NCI-H524 (cell line): ENCODE measurements around the gene SNORC.
"Not testable (repeated sequence)": the region's sequence is repeated elsewhere in the genome, so short reads cannot be mapped to it uniquely, and the experiment has no call there.

ENCODE experiments used
- DNase-seq, 2 experiments: peaks; one replicate each; lab custom pipeline; 2025; lab: John Stamatoyannopoulos, UW

The SNORC gene

DNA sequence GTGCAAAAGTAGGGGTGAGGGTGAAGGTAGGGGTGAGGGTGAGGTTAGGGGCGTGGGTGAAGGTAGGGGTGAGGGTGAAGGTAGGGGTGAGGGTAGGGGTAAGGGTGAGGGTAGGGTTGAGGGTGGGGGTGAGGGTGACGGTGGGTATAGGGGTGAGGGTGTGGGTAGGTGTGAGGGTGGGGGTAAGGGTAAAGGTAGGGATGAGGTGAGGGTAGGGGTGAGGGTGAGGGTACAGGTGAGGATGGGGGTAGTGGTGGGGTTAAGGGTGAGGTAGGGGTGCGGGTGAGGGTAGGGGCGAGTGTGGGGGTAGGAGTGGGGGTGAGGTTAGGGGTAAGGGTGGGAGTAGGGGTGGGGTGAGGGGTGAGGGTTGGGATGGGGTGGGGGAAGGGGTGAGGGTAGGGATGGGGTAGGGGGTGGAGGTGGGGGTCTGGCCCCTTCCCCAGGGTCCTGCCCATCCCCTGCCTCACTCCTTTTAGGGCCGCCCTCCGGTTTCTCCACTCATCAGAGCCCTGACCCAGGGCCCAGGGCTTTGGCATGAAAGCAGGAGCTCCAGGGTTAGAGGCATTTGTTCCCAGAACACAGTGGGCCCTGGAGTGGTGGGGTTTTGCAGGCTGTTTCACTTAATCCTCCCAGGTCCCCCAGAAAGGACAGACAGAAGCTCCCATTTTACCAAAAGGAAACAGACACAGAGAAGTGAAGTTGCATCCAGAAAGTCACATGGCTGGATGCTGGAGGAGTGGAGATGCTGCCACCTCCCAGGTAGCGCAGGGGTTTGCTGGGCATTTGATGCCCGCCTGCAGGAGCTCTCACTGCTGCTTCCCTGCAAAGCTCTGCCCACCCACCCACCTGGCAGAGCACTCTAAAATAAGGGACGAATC, 26.9 kb downstream of the SNORC start:
- DNase-seq: no peak

DNA sequence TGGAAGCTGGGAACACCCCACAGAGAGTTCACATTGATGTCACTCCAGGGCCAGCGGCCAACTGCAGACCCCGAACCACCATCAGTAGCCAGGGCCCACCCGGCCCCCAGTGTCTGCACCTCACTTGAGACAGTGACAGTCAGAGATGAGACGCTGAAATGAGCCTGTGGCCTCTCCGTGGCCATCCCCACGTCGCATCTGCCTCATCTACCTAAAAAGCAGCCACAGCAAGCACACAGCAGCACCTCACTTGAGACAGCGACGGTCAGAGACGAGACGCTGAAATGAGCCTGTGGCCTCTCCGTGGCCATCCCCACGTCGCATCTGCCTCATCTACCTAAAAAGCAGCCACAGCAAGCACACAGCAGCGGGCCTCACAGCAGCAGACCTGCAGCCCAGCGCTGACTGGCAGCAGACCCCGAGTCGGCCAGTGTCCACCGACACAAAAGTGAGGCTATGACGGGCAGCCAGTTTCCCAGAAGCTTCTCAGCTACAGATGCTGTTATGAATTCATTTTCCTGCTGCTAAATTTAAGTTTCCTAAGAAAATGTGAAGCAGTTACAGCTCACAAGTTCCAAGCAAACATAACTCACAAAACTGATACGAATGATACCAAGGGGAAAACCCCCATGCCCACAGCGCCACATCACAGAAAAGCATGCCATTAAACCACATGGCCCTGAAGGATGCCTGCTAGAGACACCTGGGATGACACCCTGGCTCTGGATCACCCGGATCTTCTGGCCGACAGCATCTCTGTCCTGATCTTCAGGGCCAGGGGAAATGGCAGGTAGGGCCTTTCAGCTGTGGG, 27.7 kb downstream of the SNORC start:
- no peak for DNase-seq

DNA sequence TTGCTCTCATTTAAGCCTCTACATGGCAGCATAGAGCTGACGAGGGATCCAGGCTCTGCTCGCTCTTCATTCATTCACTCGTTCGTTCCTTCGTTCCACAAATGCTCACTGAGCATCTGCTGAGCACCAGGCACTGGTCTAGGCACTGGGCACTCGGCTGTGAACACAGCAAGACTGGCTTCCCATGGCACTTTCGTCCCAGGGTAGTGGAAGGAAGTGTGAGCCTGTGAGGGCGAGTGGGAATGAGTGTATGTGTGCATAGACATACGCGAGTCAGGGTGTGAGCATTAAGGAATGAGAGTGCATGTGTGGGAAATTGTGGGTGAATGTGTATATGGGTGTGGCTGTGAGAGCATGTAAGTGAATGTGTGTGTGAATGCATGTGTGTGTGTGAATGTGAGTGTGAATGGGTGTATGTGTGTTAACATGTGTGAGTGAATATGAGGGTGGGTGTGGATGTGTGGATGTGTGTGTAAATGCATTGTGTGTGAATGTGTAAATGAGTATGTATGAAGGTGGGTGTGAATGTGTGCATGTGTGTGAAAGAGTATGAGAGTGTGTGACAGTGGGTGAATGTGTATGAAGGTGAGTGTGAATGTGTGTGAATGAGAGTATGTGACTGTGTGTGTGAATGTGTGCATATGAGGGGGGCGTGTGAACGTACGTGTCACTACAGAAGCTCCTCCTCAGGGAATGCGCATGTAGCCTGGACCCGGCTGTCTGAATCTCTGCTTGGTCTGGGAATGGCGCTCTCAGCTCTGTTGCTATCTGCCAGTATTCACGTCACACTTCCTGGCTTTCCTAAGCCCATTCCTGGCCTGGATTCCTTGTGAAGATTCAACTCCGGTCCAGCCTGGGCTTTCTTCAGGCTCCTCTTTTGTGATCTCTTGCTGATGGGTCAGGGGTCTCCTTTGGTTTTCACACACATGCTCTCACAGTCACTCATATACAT, 28.8 kb downstream of the SNORC start:
- DNase-seq: no peak

DNA sequence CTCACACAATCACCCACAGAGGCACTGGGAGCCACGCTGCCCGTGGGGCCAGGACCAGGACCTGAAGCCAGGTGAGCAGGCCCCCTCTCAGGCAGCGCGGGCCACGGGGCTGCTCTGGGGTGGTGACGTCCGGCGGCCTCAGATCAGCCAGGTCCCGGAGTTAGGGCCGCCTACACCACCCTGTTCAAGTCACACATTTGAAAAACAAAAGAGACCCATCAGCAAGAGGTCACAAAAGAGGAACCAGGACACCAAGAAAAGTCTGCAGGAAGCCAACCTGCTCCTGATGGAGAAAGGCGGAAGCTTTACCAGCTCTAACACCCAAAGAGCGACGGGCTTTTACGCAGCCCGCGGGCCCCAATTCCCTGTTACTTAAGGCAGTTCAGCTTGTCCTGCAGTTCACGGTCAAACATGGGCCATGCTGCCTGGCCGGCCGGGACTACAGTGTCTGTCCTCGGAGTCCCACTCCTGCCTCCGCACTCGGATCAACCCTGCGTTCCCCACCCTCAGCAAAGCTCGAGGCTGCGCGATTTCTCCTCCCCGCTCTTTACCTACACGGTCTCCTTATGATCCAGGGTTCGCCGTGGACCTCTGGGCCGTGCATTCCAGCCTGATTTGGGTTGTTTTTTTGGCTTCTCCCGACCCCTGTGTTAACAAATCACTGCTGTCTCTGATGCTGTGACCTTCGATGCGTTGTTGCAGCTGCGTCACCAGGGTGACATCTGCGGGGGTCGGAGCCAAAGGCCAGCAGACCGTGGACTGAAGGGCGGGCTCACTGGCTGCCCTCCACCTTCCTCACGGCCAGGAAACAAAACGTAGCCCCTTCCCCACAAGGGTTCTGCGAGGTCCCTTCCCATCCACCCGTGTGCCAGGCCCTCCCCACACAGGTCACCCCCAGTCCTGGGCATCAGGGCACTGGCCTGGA, 31.0 kb downstream of the SNORC start:
- no peak for DNase-seq

DNA sequence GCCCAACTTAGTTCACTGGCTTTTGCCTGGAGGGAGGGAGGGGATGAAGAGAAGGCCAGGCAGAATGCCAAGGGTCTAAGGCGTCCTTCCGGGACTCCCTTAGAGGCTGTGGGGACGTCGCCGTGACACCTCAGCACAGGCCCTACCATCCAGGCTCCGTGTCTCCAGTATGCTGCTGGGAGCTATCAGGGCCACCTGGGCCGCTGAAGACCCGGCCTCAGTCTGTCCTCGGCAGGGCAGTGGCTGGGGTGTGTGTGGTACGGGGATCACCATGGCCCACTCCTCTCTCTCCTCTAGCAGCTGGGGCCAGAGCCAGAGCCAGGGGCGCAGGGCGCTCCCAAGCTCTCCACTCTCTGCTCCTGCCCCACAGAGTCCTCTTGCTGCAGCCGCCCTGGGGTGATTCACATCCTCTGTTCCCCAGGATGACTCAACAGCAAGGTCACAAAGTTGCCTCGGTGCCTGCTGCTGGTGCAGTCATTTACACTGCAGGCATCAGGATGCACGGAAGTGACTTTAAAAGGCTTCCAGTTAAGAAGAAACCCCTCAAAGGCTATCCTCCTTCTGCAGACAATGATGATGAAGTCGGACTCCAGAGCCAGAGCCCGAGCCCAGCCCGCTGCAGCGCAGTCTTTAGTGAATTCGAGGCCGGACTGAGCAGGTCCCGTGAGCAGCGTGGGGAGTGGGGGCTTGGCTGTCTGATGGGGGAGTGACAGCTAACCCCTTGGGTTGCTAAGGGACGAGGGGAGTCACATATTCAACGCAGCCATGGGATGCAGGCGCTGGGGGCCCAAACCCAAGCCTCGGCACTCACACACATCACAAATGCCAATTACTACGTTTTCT, 31.9 kb downstream of the SNORC start:
- no peak for DNase-seq

DNA sequence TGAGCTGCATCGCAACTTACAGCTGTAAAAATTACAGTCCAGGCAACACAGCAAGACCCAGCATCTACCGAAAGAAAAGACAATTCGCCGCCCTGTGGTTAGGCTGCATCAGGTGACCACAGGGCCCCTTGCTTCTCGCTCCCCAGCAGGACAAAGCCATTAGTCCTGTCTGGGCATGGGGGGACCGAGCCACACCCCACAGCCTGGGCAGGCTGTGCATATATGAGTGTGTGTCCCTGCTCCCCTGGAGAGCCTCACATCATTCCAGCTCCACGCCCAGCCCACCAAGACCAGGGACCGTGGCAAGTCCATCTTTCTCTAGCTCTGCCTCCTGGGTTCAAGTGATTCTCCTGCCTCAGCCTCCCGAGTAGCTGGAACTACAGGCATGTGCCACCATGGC, 33.9 kb downstream of the SNORC start:
- DNase-seq: no peak

DNA sequence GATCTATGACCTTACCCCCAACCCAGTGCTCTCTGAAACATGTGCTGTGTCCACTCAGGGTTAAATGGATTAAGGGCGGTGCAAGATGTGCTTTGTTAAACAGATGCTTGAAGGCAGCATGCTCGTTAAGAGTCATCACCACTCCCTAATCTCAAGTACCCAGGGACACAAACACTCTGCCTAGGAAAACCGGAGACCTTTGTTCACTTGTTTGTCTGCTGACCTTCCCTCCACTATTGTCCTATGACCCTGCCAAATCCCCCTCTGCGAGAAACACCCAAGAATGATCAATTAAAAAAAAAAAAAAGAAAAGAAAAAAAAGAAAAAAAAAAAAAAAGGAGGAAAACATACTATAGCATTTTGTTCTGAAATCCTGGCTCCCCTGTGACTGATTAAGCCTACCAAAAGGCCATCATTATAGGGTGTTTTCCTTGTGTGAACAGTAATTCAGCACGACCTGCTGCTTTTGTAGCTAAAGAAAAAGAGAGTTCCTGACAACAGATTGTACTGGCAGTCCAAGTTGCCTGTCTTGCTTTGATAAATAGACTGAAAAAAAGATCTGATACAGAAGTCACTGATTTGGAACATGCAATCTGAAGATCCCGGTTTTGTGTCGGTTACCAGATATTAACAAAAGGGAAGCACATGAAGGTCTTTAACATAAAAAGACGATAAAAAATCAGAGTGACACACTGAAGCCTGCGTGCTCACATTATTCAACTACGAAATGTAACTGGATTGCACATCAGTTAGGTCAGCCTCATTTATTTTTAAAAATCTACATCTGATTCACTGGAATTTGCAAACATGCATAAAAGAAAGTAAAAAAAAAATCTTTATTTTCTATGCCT, 37.0 kb downstream of the SNORC start:
- peak; percentile 19 to 71 for DNase-seq

DNA sequence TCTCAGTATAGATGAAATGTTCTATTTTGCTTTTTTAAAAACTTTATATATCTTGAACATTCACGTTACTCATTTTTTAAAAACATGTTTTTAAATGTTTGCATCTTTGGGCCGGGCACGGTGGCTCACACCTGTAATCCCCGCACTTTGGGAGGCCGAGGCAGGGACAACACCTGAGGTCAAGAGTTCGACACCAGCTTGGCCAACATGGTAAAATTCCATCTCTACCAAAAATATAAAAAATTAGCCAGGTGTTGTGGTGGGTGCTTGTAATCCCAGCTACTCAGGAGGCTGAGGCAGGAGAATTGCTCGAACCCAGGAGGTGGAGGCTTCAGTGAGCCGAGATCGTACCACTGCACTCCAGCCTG, 37.6 kb downstream of the SNORC start:
- DNase-seq: not testable (repeated sequence)

DNA sequence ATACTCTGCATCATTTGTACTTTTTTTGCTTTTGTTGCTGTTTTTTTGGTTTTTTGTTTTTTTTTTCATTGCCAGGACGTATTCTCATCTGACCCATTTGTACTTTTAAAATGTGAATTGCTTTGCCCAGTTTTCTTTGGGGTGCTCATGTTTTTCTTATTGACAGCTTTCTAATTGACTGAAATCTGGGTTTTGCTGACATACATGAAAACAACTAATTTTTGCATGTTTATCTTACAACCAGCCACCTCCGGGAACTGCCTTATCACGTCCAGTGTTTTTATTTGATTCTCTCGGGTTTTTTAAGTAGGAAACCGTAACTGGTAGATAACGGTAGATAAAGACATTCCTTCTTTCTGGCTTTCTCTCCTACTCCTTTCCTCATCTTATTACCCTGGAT, 38.6 kb downstream of the SNORC start:
- DNase-seq: no peak

DNA sequence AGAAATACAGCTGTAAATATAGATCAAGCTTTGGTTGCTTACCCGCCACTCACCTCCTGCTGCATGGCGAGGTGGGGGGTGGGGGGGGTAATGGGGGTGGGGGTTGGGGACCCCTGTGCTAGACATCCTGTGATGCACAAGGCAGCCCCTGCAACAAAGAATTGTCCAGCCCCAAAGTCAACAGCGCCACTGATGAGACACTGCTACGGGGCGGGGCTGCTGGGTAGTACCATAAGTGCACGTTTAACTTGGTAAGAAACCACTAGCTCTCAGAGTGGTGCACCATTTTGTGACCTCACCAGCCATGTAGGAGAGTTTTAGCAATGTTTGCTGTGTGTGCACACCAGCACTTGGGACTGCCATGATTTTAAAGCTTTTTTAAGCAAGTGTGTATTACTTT, 40.3 kb downstream of the SNORC start:
- no peak for DNase-seq

DNA sequence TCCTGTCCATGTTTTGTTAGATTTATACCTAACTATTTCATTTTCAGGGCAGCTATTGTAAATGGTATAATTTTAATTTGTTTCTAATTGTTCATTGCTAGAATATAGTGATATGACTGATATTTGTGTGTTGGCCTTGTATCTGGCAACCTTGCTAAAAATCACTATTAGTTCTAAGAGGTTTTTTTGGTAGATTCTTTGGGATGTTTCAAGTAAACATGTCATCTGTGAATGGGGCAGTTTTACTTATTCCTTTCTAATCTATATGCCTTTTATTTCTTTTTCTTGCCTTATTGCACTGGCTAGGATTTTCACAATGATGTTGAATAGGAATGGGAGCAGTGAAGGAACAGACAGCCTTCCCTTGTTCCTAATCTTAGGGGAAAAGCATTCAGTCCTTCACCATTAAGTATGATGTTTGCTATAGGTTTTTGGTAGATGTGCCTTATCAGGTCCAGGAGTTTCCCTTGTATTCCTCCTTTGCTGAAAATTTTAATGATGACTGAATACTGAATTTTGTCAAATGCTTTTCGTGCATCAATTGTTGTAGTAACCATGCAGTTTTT, 41.7 kb downstream of the SNORC start:
- DNase-seq: no peak

DNA sequence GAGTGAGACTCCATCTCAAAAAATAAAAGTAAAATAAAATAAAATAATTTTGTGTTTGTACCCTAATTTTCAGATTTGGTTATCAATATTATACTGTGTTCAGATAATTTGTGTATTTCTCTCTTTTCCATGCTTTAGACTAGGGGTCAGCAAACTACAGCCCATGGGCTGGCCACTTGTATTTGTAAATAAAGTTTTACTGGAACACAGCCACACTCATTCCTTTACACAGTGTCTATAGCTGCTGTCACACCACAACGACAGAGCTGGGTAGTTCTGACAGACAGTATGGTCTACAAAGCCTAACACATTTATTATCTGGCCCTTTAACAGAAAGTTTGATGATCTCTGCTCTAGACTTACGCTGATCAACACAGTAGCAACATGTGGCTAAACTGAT, 43.8 kb downstream of the SNORC start:
- DNase-seq: no peak

DNA sequence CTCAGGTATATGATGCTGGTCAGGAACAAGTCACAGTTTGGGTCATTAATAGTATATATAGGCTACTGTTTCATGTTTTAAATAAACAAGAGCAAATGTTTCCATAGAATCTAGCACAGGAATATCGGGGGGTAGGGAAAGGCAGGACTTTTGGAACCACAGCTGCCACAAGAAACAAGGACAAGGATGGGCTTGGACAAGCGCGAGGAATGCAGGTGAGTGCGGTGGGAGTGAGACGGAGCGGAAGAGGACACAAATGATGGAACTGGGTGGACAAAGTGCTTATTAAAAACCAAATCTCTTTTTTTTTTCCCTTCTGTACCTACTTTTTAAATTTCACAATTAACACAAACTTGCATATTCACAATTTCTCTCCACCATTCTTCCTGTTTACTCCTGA, 49.1 kb downstream of the SNORC start:
- DNase-seq: no peak

DNA sequence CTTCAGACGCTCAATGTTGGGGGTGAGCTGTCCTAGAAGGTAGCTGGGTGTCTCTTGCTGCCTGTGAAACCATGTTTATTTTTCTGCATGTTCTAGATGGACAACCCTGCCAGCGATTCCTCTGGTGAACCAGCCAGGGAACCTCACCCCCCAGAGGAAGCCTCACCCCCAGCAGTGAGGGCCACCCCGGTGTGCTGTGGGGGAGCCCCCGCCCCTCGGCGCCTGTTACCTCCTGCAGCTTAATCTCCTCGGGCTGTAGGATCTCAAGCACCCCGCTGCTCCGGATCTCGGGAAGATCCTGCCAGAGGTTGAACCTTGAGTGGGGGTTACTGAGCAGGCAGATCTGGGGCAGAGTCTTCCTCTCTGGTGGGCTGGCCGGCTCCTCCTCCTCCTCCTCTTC, 50.0 kb downstream of the SNORC start:
- no peak for DNase-seq

DNA sequence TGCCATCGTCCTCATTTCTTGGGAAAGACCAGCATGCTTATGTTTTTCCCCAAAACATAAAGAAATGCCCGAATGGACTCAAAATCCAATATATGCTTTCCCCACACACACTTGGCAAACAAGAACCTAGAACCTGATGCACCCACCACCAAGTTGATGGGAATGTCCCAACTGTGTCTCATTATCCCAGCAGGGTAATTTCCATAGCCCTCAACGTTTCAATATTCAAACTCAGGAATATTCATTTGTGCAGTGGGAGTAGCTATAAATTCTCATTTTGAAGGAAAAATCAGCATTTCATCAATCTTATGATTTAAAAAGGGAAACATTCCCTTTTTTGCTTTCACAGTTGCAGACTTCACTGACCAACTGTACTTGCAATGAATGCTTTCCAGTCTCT, 50.7 kb downstream of the SNORC start:
- DNase-seq: no peak

DNA sequence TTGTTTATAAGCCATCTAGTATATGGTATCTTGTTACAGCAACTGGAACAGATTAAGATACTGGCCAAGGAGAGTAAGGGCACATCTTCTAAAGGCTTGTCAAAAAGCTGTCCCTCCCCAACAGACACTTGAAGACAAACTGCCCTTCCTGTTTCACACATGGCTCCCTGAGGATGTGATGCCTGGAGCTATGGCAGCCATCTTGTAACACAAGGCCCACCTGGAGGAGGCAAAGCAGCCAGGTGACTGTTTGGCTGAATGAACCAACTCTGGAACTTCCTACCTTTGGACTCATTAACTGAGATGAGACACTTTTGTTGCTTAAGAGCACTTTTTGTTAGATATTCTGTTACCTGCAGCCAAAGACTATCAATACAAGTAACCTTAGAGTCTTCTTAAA, 54.4 kb downstream of the SNORC start:
- DNase-seq: no peak

DNA sequence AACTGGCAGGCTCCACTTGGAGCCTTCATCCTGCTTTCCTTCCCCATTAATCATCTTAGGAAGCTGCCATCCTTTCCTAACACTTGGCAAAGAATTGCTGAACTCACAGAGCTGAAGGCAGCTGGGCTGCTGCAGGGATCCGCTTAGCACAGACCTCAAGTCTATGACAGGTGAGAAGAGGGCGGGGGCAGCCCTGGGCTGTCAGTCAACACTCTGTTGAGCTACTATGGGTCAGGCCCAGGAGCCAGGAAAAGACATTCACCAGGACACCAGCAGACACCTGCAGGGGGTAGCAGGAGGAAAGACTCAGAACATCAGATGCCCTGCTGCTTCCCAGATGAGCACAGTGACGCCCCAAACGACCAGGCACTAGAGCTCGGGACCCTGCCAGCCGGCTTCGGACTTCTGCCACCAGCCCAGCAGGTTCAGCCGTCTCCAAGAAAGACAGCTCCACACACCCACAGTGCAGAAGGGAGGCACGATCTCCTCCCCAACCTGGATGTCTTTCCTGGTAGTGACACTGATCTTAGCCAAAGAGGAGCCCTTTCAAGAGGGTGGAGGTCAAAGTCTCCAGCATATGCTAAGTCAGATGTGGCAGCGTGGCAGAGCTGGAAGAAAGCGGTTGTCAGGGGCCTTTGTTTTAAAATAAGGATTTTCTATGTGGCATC, 55.2 kb downstream of the SNORC start:
- DNase-seq: peak in 1 of 2 experiments; percentile 61

DNA sequence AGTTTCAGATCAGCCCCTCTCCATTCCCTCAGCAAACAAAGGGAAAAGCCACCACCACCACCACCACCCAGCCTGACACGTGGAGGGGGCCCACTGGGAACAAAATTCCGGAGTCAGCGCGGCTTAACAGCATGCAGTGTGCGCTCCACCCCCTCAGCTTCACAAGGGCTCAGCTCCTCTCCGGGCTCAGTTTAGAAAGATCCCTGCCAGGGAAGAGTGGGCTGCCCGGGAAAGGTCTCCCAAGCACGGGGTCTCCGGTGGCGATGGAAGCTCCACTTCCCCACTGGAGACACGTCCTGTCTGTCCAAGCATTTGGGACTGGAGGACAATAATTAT, 55.7 kb downstream of the SNORC start:
- no peak for DNase-seq
